Stimulated activated CD4-positive, alpha-beta T cell treated with anti-CD3 and anti-CD28 coated beads, Interleukin-15, amount 100 ng/mL, for 1 hour (primary cell): ENCODE measurements around the gene CAVIN3.
"Not testable (repeated sequence)": the region's sequence is repeated elsewhere in the genome, so short reads cannot be mapped to it uniquely, and the experiment has no call there.

Source experiments
- DNase-seq, 2 donors: peaks; one replicate each; pipeline ENCODE4 v3.0.0-alpha.2; 2020; ENCODE audit warnings: low read depth in 1 of 2, low spot score in 1 of 2

The CAVIN3 gene

DNA sequence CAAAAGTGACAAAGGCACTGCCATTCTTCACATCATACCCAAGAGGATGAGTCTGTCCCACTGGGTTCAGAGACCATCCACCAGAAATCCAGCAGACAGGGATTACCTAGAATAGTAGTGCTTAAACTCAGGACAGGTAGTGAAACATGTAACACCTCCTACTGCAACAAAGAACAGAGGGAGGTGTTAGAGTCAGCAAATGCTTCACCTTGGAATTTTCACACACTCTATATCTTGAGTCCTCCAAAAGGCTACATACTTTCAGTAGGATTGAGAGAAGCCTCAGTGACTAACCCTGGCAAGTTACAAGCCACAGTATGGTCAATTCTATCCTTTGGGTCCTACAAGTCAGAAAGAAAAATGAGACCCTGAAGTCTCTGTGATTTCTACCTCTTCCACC, 6.0 kb upstream of the CAVIN3 start:
- DNase-seq, result no peak

DNA sequence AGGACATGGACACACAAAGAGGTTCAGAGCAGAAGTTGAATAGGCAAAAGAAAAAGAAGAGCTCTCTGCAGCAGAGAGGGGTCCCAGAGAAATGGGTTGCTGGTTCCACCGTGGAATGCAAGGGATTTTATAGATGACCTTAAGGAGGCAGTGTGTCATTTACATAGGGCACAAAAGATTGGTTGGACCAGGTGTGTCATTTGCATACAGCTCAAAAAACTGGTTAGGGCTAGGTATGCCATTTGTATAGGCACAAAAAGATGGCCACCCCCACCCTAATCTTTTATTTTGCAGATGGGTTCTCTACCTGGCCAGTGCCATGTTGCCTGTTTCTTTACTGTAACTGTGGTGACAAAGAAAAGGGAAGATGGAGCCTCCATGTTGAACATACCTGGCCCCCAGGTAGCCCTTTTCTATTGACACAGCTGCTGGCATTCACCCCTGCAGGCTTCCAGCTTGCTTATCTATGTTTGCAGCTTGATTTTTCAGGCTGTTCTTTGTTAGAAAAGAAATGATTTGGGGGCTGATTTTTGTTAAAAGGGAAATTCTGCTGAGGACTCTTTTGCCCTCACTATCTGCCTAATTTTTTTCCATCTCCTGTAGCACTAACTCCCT, 3.1 kb upstream of the CAVIN3 start:
- no peak for DNase-seq

DNA sequence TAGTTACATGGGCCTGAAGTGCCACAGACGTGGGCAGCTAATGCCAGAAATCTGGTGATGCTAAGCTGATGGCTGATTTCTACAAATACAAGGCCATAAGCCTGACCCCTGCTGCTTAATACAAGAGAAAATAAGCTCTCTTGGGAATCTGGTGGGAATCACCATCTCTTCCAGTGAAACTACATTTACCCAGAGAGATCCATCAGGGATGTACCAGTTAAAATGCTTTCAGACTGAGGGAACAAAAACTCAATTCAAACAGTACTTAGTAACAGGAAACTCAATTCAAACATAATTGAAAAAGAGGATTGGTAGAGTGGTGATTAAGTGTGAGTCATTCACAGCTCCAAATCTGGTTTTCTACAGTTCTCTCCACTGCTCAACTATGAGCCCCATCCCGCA, 1.7 kb upstream of the CAVIN3 start:
- DNase-seq, result no peak

DNA sequence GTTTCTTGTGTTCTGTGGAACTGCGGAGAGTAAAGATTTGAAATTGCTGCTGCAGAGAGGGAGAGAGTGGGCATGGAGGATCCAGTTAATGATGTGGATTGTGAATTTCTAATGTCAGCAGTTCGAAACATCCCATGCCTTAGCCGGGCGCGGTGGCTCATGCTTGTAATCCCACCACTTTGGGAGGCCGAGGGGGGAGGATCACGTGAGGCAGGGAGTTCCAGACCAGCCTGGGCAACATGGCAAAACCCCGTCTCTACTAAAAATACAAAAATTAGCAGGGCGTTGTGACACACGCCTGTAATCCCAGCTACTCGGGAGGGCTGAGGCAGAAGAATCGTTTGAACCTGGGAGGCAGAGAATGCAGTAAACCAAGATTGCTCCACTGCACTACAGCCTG, 1.1 kb upstream of the CAVIN3 start:
- no peak for DNase-seq

DNA sequence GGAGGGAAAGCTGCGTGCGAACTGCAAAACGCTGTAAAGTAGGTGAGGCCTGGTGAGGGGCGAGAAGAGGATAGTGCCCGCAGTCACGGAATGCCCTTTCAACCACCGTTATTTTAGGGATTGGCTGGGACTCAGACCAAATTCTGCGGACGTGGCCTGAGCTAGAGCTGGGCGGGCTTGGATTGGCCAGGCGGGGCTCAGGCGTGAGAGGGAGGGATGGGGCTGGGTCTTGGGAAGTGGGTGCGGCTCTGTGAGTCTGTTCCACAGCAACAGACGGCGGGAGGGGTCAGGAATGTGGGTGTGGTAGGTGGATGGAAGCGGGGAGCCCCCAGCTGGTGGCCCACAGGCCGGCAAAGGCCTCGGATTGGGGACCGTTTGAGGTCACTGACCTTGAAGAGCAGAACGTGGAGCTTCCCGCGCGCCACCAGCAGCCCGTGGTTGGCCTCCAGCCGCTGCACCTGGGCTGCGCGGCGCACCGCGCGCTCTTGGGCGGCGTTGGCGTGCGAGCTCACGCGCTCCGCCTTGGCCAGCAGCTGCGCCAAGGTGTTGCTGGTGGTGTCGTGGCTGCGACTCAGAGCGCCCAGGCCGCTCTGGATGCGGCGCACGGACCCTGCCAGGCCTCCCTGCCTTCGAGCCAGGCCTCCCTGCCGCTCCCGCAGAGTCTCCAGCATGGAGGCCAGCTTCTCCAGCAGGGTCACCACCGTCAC, 444 bp downstream of the CAVIN3 start:
- no peak for DNase-seq

DNA sequence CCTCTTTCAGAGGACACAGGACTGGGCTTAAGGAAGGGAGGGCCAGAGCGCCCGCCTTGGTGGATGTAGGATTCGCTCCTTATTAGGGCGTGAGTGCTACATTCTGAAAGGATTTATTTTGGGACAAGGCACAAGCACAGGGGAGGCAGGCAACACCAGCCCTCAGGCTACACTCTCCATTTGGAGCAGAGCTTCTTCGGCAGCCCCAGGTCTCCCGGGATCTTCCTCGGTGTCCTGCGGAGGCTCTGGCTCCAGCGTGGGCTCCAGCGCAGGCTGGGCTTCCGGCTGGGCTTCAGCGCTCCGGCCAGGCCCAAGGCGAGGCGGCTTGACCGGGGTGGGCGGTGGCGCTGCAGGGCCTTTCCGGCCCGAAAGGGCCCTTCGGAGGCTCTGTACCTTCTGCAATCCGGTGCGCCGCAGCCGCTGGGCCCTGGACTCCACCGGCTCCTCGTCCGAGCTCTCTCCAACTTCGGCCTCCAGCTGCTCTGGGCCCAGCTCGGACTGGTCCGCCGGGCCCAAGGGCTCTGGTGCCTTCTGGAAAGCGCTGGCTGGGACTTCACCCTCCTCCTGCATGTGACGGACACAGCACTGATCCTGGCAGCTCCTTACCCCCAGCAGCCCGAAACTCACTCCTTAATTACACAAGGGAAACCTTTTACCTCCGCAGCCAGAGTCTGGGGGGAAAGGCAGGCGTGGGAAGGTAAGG, 1.1 kb downstream of the CAVIN3 start:
- DNase-seq, result no peak

DNA sequence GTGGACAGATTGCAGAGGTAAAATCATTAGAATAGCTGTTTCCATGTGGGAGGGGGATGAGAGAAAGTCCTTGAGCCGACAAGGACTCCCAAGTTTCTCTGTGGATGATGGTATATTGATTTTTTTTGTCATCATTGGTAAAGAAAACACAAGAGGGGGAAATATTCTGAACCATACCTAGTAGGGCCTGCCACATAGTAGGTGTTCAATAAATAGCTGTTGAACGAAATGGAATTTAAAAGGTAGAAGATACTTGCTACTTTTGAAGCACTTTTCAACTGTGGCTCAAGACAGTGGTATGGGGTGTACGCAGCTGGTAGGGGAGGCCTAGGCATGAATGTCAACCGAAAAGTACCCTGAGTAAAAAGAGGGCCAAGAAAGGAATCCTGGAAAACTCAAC, 2.1 kb downstream of the CAVIN3 start:
- no peak for DNase-seq

DNA sequence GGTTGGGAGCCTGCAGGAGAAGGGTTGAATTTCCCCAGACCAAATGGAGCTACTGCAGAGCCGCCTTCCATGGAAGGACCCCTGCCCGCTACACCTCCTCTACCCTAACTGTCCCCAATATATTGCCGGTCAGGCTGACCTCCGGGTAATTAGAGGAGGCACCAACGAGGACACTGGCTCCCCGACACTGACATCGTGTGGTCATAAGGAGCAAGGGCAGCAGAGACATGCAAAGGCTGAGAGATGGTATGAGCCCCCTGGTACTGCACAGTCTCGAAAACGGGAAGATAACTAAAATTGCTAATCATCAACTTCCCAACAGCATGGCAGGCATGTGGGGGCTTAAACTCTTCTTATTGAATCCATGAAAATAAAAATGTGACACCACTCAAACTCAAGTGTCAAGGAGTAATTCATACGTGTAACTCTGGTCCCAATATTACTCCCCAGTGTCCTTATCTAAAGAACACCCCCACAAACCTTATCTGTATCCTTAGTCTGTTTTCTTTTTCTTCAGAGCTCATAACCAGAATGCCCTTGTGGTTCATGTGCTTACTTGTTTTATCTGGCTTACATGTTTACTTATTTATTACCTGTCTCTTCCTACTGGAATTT, 4.4 kb downstream of the CAVIN3 start:
- DNase-seq, result no peak

DNA sequence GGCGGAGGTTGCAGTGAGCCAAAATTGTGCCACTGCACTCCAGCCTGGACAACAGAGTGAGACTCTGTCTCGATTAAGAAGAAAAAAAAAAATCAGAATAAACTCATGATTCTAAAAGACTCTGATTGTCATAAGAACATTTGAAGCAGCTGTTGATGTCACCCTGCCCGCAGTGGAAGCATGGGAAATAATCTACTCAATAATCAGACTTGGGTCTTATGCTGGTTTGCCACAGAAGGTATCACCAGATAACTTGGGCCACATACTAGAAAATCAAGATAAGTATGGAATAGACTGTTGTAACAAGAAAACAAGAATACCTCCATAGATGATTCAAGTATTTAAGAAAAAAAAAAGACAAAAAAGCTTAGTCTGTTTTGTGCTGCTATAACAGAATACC, 8.2 kb downstream of the CAVIN3 start:
- DNase-seq, result no peak

DNA sequence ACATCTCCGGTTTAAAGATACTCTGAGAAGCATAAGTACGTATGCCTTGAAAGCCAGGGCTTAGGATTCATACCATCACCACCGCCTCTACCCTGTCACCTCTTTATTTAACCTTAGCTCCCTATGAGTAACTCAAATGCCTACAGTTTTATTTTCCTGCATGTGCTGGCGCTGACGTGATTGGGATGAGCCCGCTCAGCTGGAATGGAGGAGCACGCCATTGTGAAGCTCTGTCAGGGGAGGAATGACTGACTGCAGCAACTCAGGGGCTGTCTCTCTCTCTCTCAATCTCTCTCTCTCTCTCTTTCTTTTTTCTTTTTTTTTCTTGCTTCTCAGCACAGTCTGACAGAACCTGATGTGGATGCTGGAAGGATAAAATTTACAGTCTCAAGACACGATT, 12.4 kb downstream of the CAVIN3 start:
- DNase-seq, result no peak

DNA sequence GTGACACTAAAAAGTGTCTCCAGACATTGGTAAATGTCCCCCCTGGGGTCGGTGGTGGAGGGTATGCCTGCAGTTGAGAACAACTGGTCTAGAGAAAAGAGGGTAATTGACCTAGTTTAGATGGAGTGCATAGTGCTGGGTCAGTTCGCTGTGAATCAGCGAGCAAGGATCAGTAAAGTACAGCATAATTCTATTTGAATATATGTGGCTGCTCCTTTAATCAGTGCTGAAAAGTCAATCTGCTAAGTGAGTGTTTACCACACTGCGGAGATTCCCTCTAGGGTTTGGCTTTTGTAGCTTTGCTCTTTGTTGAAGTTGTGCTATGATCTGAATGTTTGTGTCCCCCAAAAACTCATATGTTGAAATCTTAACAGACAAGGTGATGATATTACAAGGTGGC, 15.0 kb downstream of the CAVIN3 start:
- DNase-seq, result no peak

DNA sequence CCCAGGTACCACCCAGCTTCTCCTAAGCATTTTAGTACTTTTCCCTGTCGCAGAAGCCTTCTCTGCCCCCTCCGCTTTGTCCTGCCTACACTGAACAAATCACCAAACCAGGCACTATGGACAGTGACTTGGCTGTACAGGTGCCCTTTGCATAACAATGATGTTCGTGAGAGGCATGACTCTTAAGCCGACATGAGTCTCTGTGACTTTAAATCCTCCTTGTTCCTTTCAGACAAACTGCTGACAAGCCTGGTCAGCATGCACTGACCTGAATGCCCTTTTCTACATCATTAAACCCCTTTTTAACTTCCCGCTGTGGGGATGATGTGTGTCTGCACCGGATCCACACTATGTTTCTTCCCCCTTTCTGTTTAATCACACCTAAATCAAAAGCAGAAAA, 16.6 kb downstream of the CAVIN3 start:
- no peak for DNase-seq

DNA sequence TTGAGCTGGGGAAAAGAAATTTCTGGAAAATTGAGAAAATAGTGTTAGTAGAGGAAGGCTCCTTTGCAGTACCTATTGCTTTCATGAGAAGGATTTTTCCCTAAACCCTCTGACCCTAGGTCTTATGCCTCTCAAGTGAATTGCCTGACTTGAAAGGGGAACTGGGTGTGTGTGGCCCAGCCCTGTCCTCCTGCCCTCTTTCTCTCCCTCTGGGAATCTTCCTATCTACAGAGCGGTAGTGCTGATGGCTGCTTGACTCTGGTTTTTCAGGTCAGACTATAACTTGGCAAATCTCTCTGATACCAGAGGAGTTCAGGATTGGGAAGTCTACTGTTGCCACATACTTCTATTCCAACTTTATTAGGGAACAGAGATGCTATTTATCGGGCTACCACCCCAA, 19.2 kb downstream of the CAVIN3 start:
- no peak for DNase-seq

DNA sequence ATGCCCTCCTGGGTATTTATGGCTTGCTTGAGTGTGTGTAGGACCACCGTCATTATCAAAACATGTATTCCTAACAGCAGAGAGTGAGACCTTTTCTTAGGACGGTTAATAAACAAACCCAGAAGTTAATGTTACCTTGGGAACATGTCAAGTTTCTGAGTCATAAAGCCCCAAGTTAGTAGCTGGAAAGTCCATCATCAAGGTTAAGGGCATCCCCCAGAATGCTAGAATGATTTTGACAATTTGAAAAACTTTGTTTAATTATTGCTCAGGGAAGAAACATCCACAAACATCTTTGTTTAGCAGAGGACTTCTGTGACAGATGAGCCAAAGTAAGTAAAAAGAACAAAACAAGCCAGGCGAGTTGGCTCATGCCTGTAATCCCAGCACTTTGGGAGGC, 20.0 kb downstream of the CAVIN3 start:
- no peak for DNase-seq

DNA sequence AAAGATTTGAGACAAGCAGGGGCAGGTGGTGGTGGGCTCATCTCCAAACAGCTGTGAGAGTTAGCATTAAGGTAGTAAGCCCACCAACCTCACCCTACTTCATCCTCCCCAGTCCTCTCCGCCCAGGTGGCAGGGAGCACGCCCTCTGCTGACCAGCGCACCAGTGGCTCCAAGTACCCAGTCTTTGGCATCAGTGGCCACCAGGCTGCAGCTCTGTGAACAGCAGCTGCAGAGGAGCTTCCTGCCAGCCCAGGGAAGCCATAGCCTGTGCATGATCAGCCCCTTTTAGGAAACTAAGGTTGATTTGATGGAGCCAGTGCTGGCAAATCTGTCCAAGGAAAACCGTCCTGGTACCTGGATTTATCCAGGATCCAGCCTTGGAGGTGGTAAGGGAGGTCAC, 21.7 kb downstream of the CAVIN3 start:
- no peak for DNase-seq

DNA sequence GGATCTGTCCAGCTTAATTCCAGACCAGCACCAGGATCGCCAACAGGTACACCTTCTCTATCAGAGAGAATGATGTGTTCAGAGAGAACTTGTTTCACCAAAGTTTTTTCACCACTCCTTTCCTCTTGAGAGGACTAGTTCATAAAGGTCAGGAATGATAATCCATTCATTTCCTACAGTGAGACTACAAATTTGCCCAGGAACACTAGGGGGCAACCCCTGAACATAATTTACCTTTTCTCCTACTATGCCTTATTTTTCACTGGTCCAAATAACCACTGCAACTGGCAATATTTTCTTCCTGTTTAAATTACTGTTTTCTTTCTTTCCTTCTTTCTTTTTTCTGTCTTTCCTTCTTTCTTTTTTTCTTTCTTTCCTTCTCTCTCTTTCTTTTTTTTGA, 22.5 kb downstream of the CAVIN3 start:
- DNase-seq, result no peak

DNA sequence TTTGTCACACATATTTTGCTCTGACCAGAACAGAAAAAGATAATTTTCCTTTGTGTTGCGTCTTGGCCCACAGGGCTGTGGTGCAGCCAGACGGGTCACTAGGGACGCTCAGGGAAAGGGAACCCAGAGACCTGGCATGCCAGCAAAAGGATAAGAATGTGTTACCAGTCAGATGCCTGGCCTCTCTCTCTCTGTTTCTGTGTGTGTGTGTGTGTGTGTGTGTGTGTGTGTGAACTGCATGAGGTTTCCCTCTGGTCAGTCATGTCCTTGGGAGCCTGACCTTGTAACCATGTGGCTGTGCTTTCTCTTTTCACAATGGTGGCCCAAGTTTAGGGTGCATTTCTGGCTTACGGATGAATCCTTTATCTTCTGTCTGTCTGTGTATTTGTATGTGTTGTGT, 35.3 kb downstream of the CAVIN3 start:
- DNase-seq, result no peak

DNA sequence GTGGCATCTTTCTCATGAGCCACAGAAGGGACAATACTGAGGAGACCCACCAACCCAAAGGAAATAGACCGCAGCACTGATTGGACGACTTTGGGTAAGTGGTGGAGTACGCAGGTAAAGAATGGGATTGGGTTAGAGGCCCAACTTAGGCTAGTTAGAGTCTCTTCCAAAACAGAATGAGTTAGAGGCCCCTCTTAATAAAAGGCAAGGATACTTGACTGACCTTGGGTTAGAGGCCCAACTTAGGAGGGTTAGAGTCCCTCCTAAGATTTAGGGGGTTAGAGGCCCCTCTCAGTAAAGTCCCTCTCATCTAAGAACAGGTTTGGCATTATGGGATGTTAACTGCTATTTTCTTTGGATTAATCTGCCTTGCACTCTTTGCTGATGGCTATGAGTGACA, 36.1 kb downstream of the CAVIN3 start:
- no peak for DNase-seq

DNA sequence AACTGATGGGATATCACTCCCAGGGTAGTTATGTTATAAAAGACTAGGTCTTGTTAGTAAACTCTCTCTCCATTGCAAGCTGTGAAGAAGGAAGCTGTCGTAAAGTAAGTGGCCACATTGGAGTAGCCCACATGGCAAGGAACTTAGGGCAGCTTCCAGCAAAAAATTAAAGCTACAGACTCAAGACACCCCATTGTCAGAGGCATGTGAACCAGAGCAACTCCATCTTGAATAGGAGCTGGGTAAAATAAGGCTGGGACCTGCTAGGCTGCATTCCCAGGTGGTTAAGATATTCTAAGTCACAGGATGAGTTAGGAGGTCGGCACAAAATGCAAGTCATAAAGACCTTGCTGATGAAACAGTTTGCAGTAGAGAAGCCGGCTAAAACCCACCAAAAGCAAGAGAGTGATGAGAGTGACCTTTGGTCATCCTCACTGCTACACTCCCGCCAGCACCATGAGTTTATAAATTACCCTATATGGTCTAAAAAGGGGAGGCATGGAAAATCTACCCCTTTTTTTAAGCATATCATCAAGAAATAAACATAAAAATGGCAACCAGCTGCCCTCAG, 36.8 kb downstream of the CAVIN3 start:
- no peak for DNase-seq

DNA sequence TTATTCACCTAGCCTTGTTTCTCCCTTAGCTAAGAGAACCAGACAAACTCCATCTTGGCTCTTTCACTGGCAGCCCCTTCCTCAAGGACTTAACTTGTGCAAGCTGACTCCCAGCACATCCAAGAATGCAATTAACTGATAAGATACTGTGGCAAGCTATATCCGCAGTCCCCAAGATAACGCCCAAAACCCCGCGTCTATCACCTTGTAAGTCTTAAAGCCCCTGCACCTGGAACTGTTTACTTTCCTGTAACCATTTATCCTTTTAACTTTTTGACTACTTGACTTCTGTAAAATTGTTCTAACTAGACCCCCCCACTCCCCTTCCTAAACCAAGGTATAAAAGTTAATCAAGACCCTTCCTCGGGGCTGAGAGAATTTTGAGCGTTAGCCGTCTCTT, 39.5 kb downstream of the CAVIN3 start:
- DNase-seq, result not testable (repeated sequence)

DNA sequence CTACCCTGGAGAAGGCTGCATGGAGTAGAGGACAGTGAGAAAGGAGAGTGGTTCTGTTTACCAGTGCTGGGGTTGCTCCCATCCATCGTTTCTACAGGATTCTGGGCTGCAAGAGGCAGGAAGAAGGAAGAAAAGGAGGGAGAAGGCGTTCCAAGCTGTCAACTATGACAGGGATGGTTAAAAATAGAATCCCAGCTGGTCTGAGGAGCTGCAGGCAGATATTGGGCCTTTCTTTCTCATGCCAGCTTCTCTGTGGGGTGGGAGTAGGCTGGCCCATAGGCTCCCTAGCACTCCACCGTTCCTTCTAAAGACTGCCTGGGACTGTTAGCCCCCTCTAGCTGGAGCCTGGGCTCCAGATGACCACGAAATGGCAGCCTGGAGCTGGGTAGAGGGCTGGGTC, 47.1 kb downstream of the CAVIN3 start:
- DNase-seq, result no peak

DNA sequence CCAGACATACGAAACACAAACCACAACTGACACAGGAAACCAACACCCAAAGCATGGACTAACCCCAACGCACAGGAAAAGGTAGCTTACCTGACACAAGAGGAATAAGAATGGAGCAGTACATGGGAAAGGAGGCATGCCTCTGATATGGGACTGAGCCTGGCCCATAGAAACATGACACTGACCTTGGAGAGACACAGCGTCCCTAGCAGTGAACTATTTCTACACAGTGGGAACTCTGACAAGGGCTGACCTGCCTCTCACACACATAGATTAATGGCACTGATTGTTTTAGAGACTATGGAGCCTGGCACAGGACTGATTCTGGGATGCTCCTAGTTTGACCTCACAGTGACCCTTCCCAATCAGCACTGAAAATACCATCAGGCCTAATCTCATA, 48.7 kb downstream of the CAVIN3 start:
- DNase-seq, result no peak
